Sciatic nerve (tissue), 2 donors: ENCODE results near the gene WDR33. TPM values are rescaled to one million over a fixed set of nuclear protein-coding genes. Genes with fewer than 3 reads are reported as not detected.
"Not testable (repeated sequence)": the region's sequence is repeated elsewhere in the genome, so short reads cannot be mapped to it uniquely, and the experiment has no call there.

Experiments used
- ATAC-seq: fragments of 200-7000 bp; cut with Tn5 transposase; one replicate; pipeline ENCODE4 v1.9.1; 2020; ENCODE audit warnings: mild to moderate bottlenecking, moderate library complexity
- DNase-seq: peaks from one replicate; pipeline ENCODE4 v3.0.0-alpha.2; 2020; ENCODE audit warnings: low spot score
- intact Hi-C: fragments of 100-400 bp; cut with DNase I; formaldehyde crosslinking; loops from one replicate; pipeline ENCODE4 v1.14.2; 2022
- total RNA-seq: library from RNA; stranded (reverse); fragmentation: NEBNext Ultra II Directional; extraction: Animal tissue kit (Norgen Biotek cat#: 25700); gene quantifications from one replicate; pipeline ENCODE4 v1.2.1, GENCODE V29; 2021
- donor health status: DM: no; HTN: no; CAD: no.
- donor health status: DM: no; HTN: no; CAD: no.

WDR33 gene
- total RNA-seq, 1 donor from 2014 or later: 60.9 TPM

GRCh38 chr2:127770973-127771735, 39.8 kb downstream of the WDR33 start:
- ATAC-seq: no peak
- intact Hi-C loops: no loop called here

GRCh38 chr2:127770534-127770933, 40.4 kb downstream of the WDR33 start:
- ATAC-seq, DNase-seq, intact Hi-C loops: not testable (repeated sequence)

More at GRCh38 chr2:127770973-127771735, 39.8 kb downstream of the WDR33 start:
- DNase-seq: no peak

GRCh38 chr2:127769587-127769986, 41.4 kb downstream of the WDR33 start:
- intact Hi-C loops: no loop called here
- ATAC-seq: no peak
- no peak for DNase-seq

GRCh38 chr2:127768775-127769479, 42.0 kb downstream of the WDR33 start:
- ATAC-seq (no peak), DNase-seq (no peak)
- intact Hi-C loops: no loop called here

- ATAC-seq: no peak
- no peak for DNase-seq
- intact Hi-C loops: no loop called here
Observed at GRCh38 chr2:127763776-127764175, 47.2 kb downstream of the WDR33 start.

- intact Hi-C loops: no loop called here
- no peak for DNase-seq
- no peak for ATAC-seq
Observed at GRCh38 chr2:127762846-127763245, 48.1 kb downstream of the WDR33 start.

GRCh38 chr2:127762441-127762840, 48.5 kb downstream of the WDR33 start:
- intact Hi-C loops: no loop called here
- ATAC-seq: no peak
- DNase-seq: no peak

GRCh38 chr2:127759931-127760330, 51.0 kb downstream of the WDR33 start:
- no peak for ATAC-seq
- intact Hi-C loops: no loop called here

GRCh38 chr2:127754186-127754585, 56.8 kb downstream of the WDR33 start:
- intact Hi-C loops: no loop called here
- ATAC-seq (no peak), DNase-seq (no peak)

More at GRCh38 chr2:127759931-127760330, 51.0 kb downstream of the WDR33 start:
- no peak for DNase-seq

- ATAC-seq (no peak), DNase-seq (no peak)
- intact Hi-C loops: no loop called here
Observed at GRCh38 chr2:127753374-127753773, 57.6 kb downstream of the WDR33 start.

GRCh38 chr2:127749537-127749936, 61.4 kb downstream of the WDR33 start:
- DNase-seq, intact Hi-C loops, ATAC-seq: not testable (repeated sequence)

- intact Hi-C loops: no loop called here
Observed at GRCh38 chr2:127747621-127748020, 63.4 kb downstream of the WDR33 start.

GRCh38 chr2:127743477-127744026, 67.4 kb downstream of the WDR33 start:
- ATAC-seq (no peak), DNase-seq (no peak)
- intact Hi-C loops: no loop called here

More at GRCh38 chr2:127747621-127748020, 63.4 kb downstream of the WDR33 start:
- ATAC-seq (no peak), DNase-seq (no peak)

- intact Hi-C loops: no loop called here
- DNase-seq: no peak
- ATAC-seq: no peak
Observed at GRCh38 chr2:127740665-127741288, 70.2 kb downstream of the WDR33 start.

GRCh38 chr2:127739800-127740199, 71.2 kb downstream of the WDR33 start:
- intact Hi-C loops: no loop called here
- ATAC-seq: no peak
- no peak for DNase-seq

- no peak for DNase-seq
- ATAC-seq: no peak
- intact Hi-C loops: no loop called here
Observed at GRCh38 chr2:127737892-127738291, 73.1 kb downstream of the WDR33 start.

- ATAC-seq (no peak), DNase-seq (no peak)
- intact Hi-C loops: no loop called here
Observed at GRCh38 chr2:127735537-127736399, 75.2 kb downstream of the WDR33 start.

GRCh38 chr2:127735044-127735443, 75.9 kb downstream of the WDR33 start:
- no peak for ATAC-seq
- DNase-seq: no peak
- intact Hi-C loops: no loop called here
